Stimulated activated CD4-positive, alpha-beta T cell treated with anti-CD3 and anti-CD28 coated beads, Interleukin-1b, Interleukin-23, amount 100 ng/mL, for 24 hours (primary cell): ENCODE data around the gene CHD2.

Experiments
- DNase-seq, 4 experiments: peaks; one replicate each; pipeline ENCODE4 v3.0.0-alpha.2; 2020; ENCODE audit warnings: low read depth in 4 of 4, low spot score in 1 of 4

The CHD2 gene

GRCh38 chr15:92885224-92886041 is 14.7 kb upstream of the CHD2 start:
- no peak for DNase-seq

- DNase-seq: no peak
Observed at GRCh38 chr15:92886042-92886537, 14.0 kb upstream of the CHD2 start.

GRCh38 chr15:92886815-92887214 is 13.3 kb upstream of the CHD2 start:
- no peak for DNase-seq

GRCh38 chr15:92887869-92888268 is 12.3 kb upstream of the CHD2 start:
- no peak for DNase-seq

GRCh38 chr15:92889390-92890107 is 10.6 kb upstream of the CHD2 start:
- DNase-seq: no peak

- no peak for DNase-seq
Observed at GRCh38 chr15:92891533-92892200, 8.5 kb upstream of the CHD2 start.

GRCh38 chr15:92892201-92892555 is 7.9 kb upstream of the CHD2 start:
- DNase-seq: no peak

GRCh38 chr15:92893200-92893599 is 6.9 kb upstream of the CHD2 start:
- DNase-seq: no peak

- no peak for DNase-seq
Observed at GRCh38 chr15:92896561-92896960, 3.6 kb upstream of the CHD2 start.

- DNase-seq: no peak
Observed at GRCh38 chr15:92897620-92898019, 2.5 kb upstream of the CHD2 start.

GRCh38 chr15:92898988-92899582 is 1.0 kb upstream of the CHD2 start:
- no peak for DNase-seq

GRCh38 chr15:92899601-92899947 is 550 bp upstream of the CHD2 start:
- DNase-seq: no peak

GRCh38 chr15:92900731-92901071 is 577 bp downstream of the CHD2 start:
- DNase-seq: no peak

GRCh38 chr15:92901072-92901761 is 1.1 kb downstream of the CHD2 start:
- no peak for DNase-seq

- no peak for DNase-seq
Observed at GRCh38 chr15:92901995-92902394, 1.9 kb downstream of the CHD2 start.

GRCh38 chr15:92902737-92903593 is 2.8 kb downstream of the CHD2 start:
- DNase-seq: no peak

GRCh38 chr15:92903631-92903965 is 3.5 kb downstream of the CHD2 start:
- DNase-seq: no peak

GRCh38 chr15:92903966-92904721 is 4.0 kb downstream of the CHD2 start:
- peak; percentile 93 to 97 (median 96) for DNase-seq

- DNase-seq: no peak
Observed at GRCh38 chr15:92904722-92905571, 4.8 kb downstream of the CHD2 start.
